Measurements from ENCODE around the gene CHN2. TPM values are rescaled to one million over a fixed set of nuclear protein-coding genes. Genes with fewer than 3 reads are reported as not detected.

The CHN2 gene
- total RNA-seq, 1 donor, result under 0.01 TPM

- TF ChIP-seq CTCF (IDR thresholded peaks at IDR 0.05; ENCODE audit: insufficient read depth, low read depth, low read length), result no peak
- no peak for DNase-seq (ENCODE audit: low read depth)
Observed at GRCh38 chr7:29231671-29232232, 37.2 kb downstream of the CHN2 start.

GRCh38 chr7:29234438-29234837, 39.9 kb downstream of the CHN2 start:
- H3K4me3 ChIP-seq (ENCODE audit: low read depth, low read length), result no peak overlapping the region
- no peak for TF ChIP-seq CTCF (IDR thresholded peaks at IDR 0.05; ENCODE audit: insufficient read depth, low read depth, low read length)
- no peak for DNase-seq (ENCODE audit: low read depth)

More at GRCh38 chr7:29231671-29232232, 37.2 kb downstream of the CHN2 start:
- no peak overlapping the region for H3K4me3 ChIP-seq (ENCODE audit: low read depth, low read length)

GRCh38 chr7:29236071-29236580, 41.6 kb downstream of the CHN2 start:
- H3K4me3 ChIP-seq (ENCODE audit: low read depth, low read length), result no peak overlapping the region
- DNase-seq (ENCODE audit: low read depth), result no peak
- TF ChIP-seq CTCF (IDR thresholded peaks at IDR 0.05; ENCODE audit: insufficient read depth, low read depth, low read length), result no peak

- H3K4me3 ChIP-seq (ENCODE audit: low read depth, low read length), result no peak overlapping the region
- DNase-seq (ENCODE audit: low read depth), result no peak
- TF ChIP-seq CTCF (IDR thresholded peaks at IDR 0.05; ENCODE audit: insufficient read depth, low read depth, low read length), result no peak
Observed at GRCh38 chr7:29236649-29237048, 42.1 kb downstream of the CHN2 start.

GRCh38 chr7:29237489-29237888, 42.9 kb downstream of the CHN2 start:
- no peak for TF ChIP-seq CTCF (IDR thresholded peaks at IDR 0.05; ENCODE audit: insufficient read depth, low read depth, low read length)
- DNase-seq (ENCODE audit: low read depth), result no peak

GRCh38 chr7:29239638-29240037, 45.1 kb downstream of the CHN2 start:
- TF ChIP-seq CTCF (IDR thresholded peaks at IDR 0.05; ENCODE audit: insufficient read depth, low read depth, low read length), result no peak
- no peak overlapping the region for H3K4me3 ChIP-seq (ENCODE audit: low read depth, low read length)
- DNase-seq (ENCODE audit: low read depth), result no peak

More at GRCh38 chr7:29237489-29237888, 42.9 kb downstream of the CHN2 start:
- H3K4me3 ChIP-seq (ENCODE audit: low read depth, low read length), result no peak overlapping the region

GRCh38 chr7:29242265-29242664, 47.7 kb downstream of the CHN2 start:
- TF ChIP-seq CTCF (IDR thresholded peaks at IDR 0.05; ENCODE audit: insufficient read depth, low read depth, low read length), result no peak
- no peak overlapping the region for H3K4me3 ChIP-seq (ENCODE audit: low read depth, low read length)
- no peak for DNase-seq (ENCODE audit: low read depth)

Data from fibroblast of villous mesenchyme (primary cell).